ENCODE results near the gene CAB39. TPM values are rescaled to one million over a fixed set of nuclear protein-coding genes. Genes with fewer than 3 reads are reported as not detected.

The CAB39 gene
- total RNA-seq, 1 experiment from 2014 or later: 72.1 TPM

DNA sequence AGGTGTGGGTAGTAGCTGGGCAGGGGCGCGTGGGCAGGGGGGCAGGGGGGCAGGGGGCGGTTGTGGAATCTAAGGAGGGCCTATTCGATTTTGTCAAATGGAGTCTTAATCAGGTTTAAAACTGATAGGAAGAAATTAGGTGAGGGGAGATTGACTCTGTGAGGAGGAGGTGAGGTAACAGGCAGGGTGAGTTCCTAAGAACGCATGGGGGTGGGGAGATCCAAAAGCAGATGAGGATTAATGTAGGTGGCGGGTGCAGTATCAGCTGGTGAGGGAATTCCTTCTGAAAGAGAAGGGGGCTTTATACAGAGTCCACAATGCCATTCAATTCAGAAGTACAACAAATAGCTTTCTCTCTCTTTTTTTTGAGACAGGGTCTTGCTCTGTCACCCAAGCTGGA, 72.7 kb downstream of the CAB39 start:
- DNase-seq (ENCODE audit: low read depth): no peak

DNA sequence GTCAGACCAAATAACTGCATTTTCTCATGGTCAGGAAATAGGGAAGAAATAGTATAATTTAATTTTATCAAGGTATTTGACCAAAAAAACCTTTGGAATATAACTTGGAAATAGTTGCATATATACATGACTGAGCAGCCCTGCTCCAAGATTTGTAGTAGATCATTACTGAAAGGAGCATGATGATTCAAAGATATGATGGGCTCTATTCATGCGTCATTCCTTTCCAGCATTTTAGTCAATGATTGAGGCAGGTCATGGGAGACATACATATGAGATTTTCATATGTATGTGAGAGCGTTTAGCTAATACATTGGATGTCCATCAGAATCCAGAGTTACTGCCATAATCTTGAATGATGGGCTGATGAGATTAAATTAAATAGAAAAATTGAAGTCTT, 74.5 kb downstream of the CAB39 start:
- DNase-seq (ENCODE audit: low read depth): no peak

DNA sequence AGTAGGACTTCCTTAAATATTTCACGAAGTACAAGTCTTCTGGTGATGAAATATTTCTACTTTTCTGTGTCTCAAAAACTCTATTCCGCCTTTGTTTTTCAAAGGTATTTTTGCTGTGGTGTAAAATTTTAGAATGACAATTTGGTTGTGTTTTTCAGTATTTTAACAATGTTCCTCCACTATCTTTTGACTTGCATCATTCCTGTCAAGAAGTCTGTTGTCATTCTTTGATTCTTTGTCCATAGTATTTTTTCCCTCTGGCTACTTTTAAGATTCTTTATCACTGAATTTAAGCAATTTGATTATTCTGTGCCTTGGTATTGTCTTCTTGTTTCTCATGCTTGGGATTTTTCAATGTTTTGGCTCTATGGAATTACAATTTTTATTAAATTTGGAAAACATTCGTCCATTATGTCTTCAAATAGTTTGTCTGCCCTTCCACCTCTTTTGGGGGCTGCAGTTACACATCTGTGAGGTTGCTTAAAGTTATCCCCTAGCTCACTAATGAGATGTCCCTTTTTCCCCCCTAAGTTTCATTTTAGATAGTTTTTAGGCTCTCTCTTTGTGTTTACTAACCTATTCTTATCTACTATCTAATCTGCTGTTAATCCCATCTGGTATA, 76.0 kb downstream of the CAB39 start:
- DNase-seq (ENCODE audit: low read depth): no peak

DNA sequence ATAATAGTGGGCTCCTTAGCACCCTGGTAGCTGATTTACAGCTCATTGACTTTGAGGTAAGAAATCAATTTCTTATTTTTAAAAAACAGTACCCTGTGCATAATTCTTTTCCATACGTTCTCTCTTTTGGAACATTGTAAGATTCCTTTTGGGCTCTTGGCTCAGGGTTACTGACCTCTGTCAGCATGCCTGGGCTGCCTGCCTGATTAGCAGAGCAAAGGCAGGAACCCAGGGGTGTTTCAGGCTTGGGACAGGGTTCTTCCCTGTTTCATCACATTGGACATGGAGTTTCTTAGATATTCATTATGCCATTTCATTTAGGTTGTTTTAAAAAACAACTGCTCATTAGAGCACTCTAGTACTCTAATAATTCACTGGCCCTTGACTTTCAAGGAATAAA, 78.3 kb downstream of the CAB39 start:
- DNase-seq (ENCODE audit: low read depth): no peak

DNA sequence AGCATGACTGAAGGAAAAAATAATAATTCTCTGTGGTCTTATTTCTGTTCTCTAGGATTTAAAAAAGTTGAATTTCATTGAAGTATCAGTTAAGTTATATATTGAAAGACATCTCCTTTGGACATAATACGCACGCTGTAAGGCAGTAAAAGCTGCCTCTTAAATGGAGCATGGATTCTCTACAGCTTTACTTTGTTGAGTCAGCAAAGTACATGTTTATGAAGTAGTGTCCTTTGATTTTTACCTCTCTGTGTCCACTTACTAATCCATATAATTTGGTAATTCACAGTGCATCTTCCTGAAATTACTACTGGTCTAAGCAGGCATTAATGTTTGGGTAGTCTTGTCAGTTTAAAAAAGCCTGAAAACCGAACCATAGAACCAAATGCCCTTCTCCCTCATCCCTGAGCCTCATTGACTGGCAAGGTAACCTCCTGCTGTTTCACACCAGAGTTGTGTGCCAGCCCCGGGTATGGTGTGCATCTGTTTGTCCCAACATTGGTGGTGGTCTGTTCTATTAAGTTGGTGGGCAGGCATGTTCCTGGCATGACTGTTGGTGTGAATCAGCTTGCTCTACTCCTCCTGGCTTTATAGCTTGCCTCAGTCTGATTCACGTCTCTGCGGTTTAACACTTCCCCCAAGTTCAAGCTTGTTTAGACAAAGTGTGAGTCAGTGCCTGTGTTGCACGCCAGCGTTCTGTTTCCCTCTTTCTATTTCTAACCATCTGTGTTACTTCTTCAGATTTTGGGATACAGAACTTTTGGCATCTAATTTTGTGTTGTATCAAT, 81.1 kb downstream of the CAB39 start:
- peak; percentile 98 for DNase-seq (ENCODE audit: low read depth)

DNA sequence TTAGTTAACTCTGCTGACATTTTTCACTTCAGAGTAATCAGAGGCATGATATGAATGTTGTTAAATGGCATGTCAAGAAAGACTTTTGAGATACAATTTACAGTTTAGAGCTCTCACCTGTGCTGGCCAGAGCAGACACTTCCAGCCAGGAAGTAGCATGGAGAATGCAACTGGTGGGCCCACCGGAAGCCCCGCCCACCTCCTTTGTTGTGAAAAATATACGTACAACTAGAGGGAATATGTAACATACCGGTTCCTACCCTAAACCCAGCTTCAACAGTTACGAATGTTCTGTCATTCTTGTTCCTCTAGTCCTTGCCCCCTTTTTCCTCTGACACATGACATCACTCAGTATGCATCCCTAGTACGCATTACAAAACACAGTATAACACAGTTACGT, 81.9 kb downstream of the CAB39 start:
- DNase-seq (ENCODE audit: low read depth): peak; percentile 56

DNA sequence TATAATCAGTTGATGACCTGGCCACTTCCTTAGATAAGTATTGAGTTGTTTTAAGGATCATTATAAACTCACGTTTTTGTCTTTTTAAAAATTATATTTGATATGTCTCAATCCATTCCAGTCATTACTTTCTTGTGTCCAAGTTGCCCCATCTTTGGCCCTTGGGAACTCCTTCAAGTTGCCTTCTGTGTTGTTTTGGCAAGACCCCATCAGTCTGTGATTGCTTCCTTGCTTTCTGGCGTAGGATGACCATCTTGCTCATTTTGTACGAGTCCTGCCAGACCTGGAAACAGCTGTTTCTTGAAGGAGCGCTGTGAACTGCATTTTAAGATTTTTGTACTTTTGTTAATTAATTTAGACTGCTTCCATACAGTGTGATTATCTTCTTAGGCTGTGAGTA, 83.2 kb downstream of the CAB39 start:
- no peak for DNase-seq (ENCODE audit: low read depth)

DNA sequence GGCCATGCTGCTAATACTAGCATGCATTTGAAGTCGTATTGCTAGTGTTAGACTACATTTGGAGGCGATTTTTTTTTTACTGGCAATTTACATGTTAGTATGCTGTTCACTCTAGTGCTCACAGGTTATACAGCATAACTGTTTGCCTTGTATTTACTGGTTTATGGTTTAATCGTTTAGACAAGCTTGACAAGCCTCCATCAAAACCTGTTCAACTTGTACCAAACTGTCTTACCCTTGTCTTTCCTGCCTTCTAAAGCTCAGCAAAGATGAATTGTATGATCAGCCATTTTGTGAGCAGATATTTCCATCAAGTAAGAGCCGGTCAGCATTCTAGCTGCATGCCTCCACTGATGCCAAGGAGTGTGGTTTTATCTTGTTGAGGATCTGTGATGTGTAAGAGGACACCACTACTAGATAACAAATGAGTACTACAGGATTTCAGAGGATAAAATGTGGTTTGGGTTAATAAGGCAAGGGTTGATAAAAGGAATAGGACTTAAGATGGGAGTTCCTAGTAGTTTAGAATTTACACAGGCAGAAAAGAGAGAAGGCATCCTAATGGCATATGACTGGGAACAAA, 83.7 kb downstream of the CAB39 start:
- peak; percentile 63 for DNase-seq (ENCODE audit: low read depth)

DNA sequence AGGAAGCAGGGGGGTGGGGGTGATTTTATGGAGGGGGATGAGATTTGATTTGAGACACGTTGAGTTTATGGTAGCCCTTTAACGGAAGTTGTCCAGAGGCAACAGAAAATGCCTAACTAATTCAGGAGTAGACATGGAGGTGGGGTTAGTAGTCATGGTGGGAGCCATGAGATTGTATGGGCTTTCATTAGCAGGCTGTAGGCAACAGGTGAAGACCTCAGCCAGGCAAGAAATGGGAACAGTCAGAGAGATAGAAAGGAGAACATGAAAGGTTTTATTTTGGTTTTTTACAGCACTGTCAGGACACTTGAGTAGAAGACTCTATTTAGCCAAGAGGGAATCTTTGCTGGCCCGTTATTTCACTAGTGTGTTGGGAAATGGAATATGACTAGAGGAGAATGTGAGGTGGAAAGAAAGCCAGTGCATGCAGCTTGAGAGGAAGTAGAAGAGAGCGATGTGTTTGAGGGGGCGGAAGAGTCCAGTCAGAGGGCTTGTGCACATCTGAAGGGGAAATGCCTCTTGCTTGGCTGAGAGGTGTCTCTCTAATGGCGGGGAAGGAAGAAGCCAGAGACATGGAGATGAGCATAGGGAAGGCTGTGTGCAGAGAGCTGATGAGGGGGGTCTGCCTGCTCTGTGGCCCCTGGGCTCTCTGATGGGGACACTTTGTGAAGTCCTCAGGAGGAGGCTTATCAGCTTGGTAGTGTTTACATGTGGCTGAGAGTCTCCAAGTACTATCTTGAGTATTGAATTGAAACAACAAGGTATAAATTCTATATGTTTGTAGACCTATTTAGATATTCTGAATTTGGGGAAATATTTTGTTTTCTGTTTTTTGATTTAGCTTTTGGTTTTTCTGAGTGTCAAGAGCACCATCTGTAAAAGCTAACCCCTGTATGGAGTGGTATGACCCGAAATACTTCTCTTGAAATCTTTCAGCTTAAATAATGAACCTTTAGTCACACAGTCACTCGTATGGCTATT, 85.2 kb downstream of the CAB39 start:
- DNase-seq (ENCODE audit: low read depth): peak; percentile 30

DNA sequence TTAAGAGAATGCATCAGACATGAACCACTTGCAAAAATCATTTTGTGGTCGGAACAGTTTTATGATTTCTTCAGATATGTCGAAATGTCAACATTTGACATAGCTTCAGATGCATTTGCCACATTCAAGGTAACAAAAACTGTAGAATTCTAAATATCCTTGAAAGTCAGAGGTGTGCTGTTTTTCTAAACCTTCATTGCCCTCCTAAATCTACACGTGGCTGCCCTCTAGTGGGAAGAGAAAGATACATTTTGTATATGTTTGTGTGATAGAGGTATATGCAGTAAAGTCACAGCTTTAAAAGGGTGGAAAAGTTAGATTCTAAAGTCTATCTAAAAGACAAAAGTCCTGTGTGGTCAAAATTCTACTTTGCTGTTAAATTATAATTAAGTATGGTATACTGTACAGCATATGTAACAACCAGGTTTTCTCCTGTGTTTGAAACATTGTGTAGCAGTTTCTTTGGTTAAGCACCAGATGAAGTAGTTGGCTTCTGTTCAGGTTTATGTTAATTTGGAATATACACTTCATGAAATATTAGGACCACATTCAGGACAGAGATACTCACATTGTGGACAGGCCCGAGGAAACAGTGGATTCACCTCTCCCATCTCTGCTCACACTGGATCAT, 86.2 kb downstream of the CAB39 start:
- DNase-seq (ENCODE audit: low read depth): peak; percentile 47

DNA sequence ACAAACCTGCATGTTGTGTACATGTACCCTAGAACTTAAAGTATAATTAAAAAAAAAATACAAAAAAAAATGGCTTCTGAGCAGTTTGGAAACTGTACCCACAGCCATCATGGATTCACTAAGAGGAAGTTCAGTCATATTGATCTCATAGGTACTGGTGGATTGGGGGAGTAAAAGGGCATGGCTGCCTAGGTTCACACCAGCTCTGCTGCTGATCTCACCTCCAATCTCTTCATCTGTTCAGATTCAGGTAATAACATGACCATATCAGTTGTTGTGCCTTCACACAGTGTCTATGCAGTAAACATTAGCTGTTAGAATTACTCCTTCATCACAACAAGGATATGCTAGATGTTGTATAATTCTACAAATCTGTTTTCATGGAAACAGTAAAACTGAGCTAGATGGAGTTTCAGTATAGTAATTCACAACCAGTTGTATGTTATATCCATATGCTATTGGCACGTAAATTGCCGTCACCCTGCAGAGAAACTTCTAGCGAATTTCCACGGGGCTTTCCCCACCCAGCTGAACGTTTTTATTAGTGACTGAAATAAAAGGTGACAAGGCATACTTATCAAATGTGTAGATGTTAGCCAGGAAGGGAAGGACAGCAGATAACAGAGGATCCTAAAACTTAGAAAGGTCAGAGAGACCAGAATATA, 92.8 kb downstream of the CAB39 start:
- DNase-seq (ENCODE audit: low read depth): no peak

DNA sequence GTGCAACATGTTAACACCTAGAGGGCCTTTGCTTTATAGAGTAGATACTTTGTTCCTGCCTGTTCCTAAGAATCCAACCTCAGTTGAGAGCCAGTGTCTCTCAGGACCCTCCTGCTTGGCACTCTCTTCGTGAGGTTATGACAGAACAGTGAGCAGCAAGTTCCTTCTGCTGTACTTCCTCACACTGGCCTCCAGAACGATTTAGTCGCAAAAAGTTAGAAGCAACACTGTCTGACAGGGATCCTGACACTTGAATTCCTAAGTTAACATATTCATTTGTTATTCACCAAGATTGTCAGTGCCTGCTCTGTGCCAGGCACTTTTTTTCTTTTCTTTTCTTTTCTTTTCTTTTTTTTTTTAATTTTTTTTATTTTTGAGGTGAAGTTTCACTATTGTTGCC, 95.1 kb downstream of the CAB39 start:
- no peak for DNase-seq (ENCODE audit: low read depth)

DNA sequence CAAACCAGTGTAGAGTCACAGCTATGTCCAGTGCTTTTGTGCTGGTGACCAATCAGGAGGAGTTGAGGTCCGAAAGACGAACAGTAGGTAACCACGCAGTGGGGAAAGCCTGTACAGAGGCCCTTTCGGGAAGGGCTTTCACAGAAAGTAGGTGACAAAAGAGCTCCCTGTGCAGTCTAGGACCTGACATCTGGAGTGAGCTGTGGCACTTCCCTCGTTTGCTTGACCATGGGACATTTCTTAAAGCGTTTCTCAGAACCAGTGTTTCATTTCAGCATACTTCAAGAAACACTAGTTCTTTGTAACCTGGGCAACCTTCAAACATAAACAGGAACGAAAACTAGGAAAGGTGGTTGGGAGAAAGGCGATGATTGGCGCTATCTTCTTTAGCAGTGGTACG, 96.4 kb downstream of the CAB39 start:
- no peak for DNase-seq (ENCODE audit: low read depth)

DNA sequence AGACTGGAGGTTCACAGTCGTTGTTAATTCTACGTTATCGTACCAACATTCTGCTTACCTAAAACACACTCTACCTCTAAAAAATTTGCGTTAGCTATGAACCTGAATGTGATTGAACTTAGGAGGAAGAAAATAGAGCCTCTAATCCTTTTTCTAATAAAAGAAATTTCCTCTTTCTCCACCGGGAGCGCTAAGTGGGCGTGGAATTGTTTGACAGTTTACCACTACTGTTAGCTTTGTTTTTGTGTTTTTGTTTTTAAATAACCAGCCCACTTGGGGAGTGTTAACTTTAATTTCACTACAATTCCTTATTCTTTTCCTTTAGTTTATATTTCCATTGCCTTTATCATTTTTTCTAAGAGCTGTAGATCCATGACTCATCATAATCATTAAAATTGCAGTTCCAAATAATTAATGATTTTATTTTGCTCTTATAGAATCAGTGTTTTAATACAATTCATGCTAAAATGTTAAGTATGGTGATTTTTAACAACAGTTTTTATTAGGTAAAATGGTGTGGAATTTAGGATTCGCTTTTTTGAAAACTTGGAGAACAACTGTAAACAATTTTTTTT, 97.1 kb downstream of the CAB39 start:
- DNase-seq (ENCODE audit: low read depth): no peak

DNA sequence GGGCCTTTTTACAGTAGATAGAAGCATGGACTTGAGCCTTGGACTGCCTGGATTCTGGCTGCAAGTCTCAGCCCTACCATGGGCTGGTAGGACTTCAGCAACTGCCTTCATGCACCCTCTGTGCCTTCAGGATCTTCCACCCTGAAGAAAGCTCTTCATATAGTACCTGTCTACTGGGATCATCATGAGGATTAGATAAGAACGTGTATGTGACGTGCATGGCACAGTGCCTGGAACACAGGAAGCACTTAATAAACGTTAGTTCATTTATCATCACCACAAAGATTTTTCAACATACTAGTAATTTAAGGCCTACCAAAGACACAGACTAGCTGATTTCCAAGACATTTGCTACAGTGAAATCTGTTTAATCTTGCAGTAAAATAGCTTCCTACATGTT, 98.9 kb downstream of the CAB39 start:
- no peak for DNase-seq (ENCODE audit: low read depth)

DNA sequence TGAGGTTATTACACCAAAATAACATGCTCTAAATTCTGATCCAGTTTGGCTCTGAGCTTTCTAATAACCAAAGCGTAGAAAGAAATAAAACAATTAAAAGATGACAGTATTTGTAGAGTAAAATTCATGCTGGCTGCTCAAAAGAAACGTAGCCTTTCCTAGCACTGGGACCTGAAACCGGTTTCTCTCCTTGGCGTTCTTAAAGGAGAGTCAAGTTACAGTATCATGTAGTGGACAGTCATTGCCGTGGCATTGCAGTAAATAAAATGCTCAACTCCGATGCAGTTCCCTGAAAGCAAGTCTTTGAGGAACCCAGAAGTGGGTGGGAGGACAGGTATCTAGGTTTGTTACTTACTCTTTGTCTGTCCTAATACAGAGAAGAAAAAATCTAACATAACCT, 99.4 kb downstream of the CAB39 start:
- no peak for DNase-seq (ENCODE audit: low read depth)

DNA sequence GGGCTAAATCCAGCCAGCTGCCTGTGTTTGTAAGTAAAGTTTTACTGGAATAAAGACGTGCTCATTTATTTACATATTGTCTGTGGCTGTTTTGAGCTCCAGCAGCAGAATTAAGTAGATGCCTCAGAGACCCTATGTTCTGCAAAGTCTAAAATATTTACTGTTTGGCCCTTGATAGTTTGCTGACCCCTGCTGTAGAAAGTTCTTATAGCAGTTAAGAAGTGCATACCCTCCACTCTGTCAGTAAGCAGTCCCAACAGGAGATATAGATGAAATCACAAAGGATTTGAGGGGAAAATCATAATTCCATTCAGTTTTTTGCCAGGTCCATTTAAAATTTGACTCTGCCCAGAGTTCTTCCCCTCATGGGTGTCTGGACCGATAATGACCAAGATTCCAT, 102.0 kb downstream of the CAB39 start:
- no peak for DNase-seq (ENCODE audit: low read depth)

DNA sequence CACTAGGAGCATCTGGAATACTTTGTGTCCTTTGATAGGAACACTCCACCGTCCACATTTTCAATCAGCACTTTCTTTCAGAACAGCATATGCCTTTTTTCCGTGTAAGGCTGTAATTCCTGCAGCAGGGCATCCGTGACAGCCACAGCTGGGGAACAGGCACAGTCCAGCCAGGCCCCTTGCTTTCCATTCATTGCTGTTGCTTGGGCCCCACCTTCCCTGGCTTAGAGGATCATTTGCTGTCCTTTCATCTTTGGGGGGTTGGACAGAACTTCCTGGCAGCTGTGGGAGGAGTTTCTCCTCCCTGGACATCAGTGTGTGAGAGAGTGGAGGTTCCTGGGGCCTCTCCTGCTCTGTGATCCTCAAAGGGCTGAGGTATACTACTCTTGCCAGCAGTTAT, 102.4 kb downstream of the CAB39 start:
- no peak for DNase-seq (ENCODE audit: low read depth)

DNA sequence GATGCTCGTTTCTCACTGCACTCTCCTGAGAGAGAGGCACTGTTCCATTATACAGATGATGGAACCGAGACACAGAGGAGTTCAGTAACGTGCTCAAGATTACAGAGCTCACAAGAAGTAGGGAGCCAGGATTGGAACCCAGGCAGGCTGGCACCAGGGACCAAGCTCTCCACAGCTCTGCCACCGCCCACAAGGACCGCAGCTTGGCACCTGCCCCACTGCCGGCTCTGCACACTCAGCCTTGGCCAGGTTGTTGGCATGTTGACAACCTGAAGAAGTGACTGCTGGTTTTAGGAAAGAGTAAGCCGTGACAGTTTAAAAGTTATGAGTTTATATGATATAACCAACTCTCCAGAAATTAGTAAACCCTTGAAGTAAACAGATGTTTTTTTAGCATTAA, 104.1 kb downstream of the CAB39 start:
- DNase-seq (ENCODE audit: low read depth): no peak

DNA sequence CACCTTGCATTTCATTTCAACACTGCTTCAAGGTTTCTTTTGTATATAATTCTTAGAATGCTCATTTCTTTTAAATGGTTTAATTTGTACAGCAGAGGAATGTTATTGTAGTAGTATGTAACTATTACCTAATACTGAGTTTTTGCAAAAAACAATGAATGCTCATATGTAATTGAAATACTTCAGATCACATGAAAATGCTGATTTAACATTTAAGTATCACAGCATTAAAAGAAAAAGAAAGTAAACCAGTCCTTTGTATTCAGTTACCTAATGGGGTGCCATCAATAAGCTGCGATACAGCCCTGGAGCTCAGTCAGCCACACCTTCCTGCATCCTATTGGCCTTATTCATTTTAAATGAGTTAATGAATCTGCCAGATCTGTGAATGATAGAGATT, 106.8 kb downstream of the CAB39 start:
- no peak for DNase-seq (ENCODE audit: low read depth)
